Spinal cord (tissue), 10 donors: ENCODE data around the gene SERTAD1. TPM values are rescaled to one million over a fixed set of nuclear protein-coding genes. Genes with fewer than 3 reads are reported as not detected.

Source experiments
- DNase-seq, 6 donors: peaks; one replicate each; pipeline versions ENCODE4 v3.0.0 to v3.0.0-alpha.2; 2013 to 2015; ENCODE audit warnings: low spot score in 6 of 6, low read depth in 4 of 6
- H3K27ac ChIP-seq: one replicate; pipeline ENCODE4 v1.5.1; 2013; ENCODE audit warnings: low read depth, low read length, control low read depth
- H3K27me3 ChIP-seq: one replicate; pipeline ENCODE4 v1.6.1; 2013; ENCODE audit warnings: low read length; ENCODE audit not compliant: control insufficient read depth, insufficient read depth
- H3K36me3 ChIP-seq: one replicate; pipeline ENCODE4 v1.6.1; 2013; ENCODE audit warnings: low read length; ENCODE audit not compliant: control insufficient read depth, insufficient read depth
- H3K4me1 ChIP-seq: one replicate; pipeline ENCODE4 v1.6.1; 2013; ENCODE audit warnings: low read length; ENCODE audit not compliant: control insufficient read depth, insufficient read depth
- H3K4me3 ChIP-seq: one replicate; pipeline ENCODE4 v1.5.1; 2013; ENCODE audit warnings: low read depth, low read length, control low read depth
- H3K9me3 ChIP-seq: one replicate; pipeline ENCODE4 v1.6.1; 2013; ENCODE audit warnings: low read length; ENCODE audit not compliant: control insufficient read depth, insufficient read depth
- WGBS: methylation state at CpG from one replicate; pipeline ENCODE4 v1.1.5; 2013; ENCODE audit warnings: missing lambda C conversion rate; ENCODE audit not compliant: insufficient coverage; 5-methylcytosine and 5-hydroxymethylcytosine counted together
- long read RNA-seq, 4 donors: transcript quantifications; one replicate each; lab custom pipeline, GENCODE V29; 2026
- polyA plus RNA-seq, 2 donors: library from polyadenylated mRNA; unstranded; fragments of 120-200 nt; gene quantifications; one replicate each; pipeline ENCODE4 v1.2.1, GENCODE V29; 2013; ENCODE audit not compliant: insufficient read length in 2 of 2
- total RNA-seq, 2 donors: library from RNA; depleted of rRNA in 1 of 2; stranded (reverse); fragments of 120-200 nt in 1 of 2; fragments of >200 nt in 1 of 2; gene quantifications; one replicate each; pipeline versions ENCODE4 v1.2.3 to v1.2.4, GENCODE V29; 2013 to 2014
- donor health status: healthy.

Gene SERTAD1, protein sequence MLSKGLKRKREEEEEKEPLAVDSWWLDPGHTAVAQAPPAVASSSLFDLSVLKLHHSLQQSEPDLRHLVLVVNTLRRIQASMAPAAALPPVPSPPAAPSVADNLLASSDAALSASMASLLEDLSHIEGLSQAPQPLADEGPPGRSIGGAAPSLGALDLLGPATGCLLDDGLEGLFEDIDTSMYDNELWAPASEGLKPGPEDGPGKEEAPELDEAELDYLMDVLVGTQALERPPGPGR
- 10 to 100 TPM in 1 of 2 donors, 1 to 10 TPM in 1; 8.1 to 11.4 TPM for total RNA-seq
- polyA plus RNA-seq, result 1 to 10 TPM; 4.9 to 5.5 TPM
- long read RNA-seq, donor 1, transcript SERTAD1-201 (2 exons, 2,114 nt), result major isoform, 5 of 5 reads
- long read RNA-seq, donor 1, partial matches to known transcripts, result 0 of 5 reads
- long read RNA-seq, donor 1, other reads (novel, unspliced or antisense), result 0 of 5 reads
- long read RNA-seq, donor 2, result 0 reads
- long read RNA-seq, donor 3, partial matches to known transcripts, result 0 of 2 reads
- long read RNA-seq, donor 3, other reads (novel, unspliced or antisense), result 0 of 2 reads
- long read RNA-seq, donor 4, transcript SERTAD1-201 (2 exons, 2,114 nt), result major isoform, 13 of 13 reads
- long read RNA-seq, donor 4, partial matches to known transcripts, result 0 of 13 reads
- long read RNA-seq, donor 4, other reads (novel, unspliced or antisense), result 0 of 13 reads

DNA sequence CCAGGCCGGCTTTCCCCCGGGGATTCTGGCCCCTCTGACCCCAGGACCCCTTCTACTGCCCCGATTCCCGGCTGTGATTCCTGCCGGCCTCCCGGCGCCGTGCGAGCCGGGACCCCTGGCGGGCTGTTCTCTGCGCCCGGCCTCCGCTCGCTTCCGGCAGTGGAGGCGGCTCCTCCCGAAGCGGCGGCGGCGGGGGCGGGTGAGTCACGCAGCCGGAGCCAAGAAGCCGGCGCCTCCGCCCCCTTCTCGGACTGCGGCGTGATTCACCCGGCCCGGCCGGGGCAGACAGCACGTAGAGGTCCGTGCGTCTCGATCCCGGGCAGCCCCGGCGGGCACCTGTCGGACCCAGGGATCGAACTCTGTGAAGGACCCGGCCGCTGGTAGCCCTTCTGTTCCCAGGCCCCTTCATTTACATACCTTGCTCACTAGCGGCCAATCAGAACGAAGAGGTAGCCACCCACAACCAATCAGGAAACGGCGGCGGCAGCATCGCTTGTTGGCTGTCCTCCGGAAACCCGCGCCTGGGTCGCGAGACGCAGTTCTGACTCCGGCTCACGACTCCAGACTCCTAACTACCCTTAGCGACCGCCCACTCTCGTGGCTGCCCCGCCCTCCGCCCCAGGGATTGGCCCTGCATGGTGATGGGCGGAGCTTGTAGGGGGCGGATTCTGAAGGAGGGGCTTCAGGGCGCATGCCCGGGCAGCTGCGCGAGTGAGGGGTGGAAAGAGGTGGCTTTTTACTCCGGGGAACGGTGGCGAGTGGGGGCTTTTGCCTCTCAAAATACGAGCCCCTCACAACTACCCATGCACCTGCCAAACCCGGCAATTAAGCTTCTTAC is at the start of gene SERTAD1:
SERTAD1 (minus strand) TSS at position 543 of the 838 bp plus-strand sequence. CDS start 2,446 bp downstream, outside the sequence.
- DNase-seq, result peak; percentile 97 to 100 (median 99)
- peaks cover 10% of the 10 kb centered on the region for H3K36me3 ChIP-seq
- under 1% methylated on average over 62 of the region's 75 CpGs for WGBS
- H3K4me3 ChIP-seq, result peak within 1 kb of the TSS; percentile 83
- peak within 1 kb of the TSS; percentile 97 for H3K27ac ChIP-seq
- no peaks in the 10 kb centered on the region for H3K9me3 ChIP-seq
- peaks cover 25% of the 10 kb centered on the region for H3K4me1 ChIP-seq
- H3K27me3 ChIP-seq, result no peaks in the 10 kb centered on the region

DNA sequence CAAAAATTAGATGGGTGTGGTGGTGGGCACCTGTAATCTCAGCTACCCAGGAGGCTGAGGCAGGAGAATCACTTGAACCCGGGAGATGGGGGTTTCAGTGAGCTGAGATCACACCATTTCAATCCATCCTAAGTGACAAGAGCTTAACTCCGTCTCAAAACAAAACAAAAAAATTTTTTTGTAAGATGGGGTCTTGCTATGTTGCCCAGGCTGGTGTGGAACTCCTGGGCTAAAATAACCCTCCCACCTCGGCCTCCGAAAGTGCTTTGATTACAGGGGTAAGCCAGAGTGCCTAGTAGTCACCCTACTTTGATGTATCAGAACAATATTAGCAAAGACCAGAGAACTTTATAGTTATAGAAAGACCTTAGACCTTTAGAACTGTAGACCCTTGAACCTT is 48.9 kb upstream of the SERTAD1 start:
- Histone ChIP-seq H3K9me3 (no peaks in the 10 kb centered on the region), H3K4me3 (no peak overlapping the region), H3K4me1 (no peaks in the 10 kb centered on the region), H3K27me3 (no peaks in the 10 kb centered on the region), H3K27ac (no peak overlapping the region), H3K36me3 (peaks cover 29% of the 10 kb centered on the region)
- no CpG with 5 or more reads among the region's 4 CpGs for WGBS
- no peak for DNase-seq

DNA sequence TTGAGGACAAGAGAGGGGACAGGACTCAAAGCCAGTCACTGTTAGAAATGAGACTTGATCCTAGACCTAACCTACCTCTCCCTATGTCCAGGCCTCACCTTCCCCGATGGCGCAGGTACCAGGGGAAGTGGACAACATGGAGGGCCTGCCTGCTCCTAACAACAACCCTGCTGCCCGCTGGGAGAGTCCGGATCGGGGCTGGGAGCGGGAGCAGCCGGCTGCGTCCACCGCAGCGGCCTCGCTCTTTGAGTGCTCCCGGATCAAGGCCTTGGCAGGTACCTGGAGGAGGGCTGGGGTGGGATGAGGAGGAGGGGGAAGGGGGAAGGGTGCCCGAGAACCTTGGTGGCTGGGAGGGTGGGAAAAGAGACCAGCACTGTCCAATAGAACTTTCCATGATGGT is 46.7 kb upstream of the SERTAD1 start:
- no peak overlapping the region for H3K27ac ChIP-seq
- 86% methylated on average over 4 of the region's 13 CpGs for WGBS
- H3K36me3 ChIP-seq, result peaks cover 26% of the 10 kb centered on the region
- H3K27me3 ChIP-seq, result no peaks in the 10 kb centered on the region
- no peaks in the 10 kb centered on the region for H3K9me3 ChIP-seq
- H3K4me3 ChIP-seq, result no peak overlapping the region
- peaks cover 2% of the 10 kb centered on the region for H3K4me1 ChIP-seq
- DNase-seq, result no peak

DNA sequence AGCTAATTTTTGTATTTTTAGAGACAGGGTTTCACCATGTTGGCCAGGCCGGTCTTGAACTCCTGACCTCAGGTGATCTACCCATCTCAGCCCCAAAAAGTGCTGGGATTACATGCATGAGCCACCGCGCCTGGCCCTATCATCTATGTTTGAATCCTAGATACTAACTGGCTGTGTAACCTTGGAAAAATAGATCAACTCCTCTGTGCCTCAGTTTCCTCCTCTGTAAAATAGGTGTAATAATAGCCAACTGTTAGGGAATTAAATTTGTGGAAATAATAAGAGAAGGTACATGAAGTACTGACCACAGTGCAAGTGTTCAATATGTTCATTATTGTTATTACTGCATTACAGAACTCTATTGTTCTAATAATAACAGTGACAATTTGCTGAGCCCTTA is 45.3 kb upstream of the SERTAD1 start:
- Histone ChIP-seq H3K36me3 (peaks cover 21% of the 10 kb centered on the region), H3K4me1 (peaks cover 13% of the 10 kb centered on the region), H3K27ac (no peak overlapping the region), H3K9me3 (no peaks in the 10 kb centered on the region), H3K27me3 (no peaks in the 10 kb centered on the region), H3K4me3 (no peak overlapping the region)
- no peak for DNase-seq
- 92% methylated on average over 1 of the region's 3 CpGs for WGBS

DNA sequence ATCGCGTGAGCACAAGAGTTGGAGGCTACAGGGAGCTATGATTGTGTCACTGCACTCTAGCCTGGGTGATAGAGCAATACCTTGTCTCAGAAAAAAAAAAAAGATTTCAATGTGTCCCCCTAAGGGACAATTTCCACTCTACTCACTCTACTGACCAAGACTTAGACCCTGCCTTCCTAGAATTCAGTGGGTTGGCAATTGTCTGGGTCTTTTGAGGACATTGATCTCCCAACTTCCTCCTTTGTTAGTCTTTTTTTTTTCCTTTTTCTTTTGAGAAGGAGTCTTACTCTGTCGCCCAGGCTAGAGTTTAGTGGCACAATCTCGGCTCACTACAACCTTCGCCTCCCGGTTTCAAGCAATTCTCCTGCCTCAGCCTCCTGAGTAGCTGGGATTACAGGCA is 43.2 kb upstream of the SERTAD1 start:
- WGBS, result no CpG with 5 or more reads among the region's 6 CpGs
- Histone ChIP-seq H3K4me1 (peaks cover 28% of the 10 kb centered on the region), H3K27me3 (no peaks in the 10 kb centered on the region), H3K9me3 (no peaks in the 10 kb centered on the region), H3K27ac (no peak overlapping the region), H3K36me3 (peaks cover 18% of the 10 kb centered on the region), H3K4me3 (no peak overlapping the region)
- no peak for DNase-seq

DNA sequence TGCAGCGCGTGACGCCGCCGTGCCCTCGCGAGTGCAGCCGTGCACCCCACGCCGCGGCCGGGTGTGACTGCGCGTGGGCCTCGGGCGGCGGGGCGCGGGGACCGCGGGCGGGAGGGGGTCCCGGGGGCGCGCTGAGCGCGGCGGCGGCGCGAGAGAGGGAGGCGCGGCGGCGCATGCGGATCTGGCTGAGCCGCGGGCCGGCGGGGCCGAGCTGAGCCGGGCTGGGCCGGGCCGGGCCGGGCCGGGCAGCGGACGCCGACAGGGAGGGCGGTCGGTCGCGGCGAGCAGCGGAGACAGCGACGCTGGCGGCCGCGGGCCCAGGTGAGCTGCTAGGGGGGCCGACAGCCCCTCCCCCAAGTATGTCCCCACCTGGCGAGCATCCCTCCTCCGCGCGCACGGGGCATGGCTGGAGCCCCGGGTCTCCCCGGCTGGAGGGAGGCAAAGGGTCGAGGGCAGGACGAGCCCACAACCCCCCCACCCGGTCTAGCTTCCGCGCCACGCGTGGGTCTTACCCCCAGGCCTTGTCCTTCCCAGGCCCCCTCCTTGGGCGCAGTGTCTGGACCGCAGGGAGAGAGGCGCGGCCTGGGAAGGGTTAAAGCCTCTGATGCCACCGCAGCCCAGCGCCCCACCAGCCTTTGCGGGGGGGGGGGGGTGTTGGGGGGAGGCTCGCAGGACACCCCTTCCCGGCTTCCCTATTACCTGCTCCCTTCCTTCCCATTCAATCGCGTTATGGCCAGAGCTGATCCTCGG is 41.4 kb upstream of the SERTAD1 start, which contains the start of gene SPTBN4:
SPTBN4 (plus strand) TSS at position 17 of the 750 bp plus-strand sequence. CDS start 5,621 bp downstream, outside the sequence.
- peaks cover 7% of the 10 kb centered on the region for H3K36me3 ChIP-seq

DNA sequence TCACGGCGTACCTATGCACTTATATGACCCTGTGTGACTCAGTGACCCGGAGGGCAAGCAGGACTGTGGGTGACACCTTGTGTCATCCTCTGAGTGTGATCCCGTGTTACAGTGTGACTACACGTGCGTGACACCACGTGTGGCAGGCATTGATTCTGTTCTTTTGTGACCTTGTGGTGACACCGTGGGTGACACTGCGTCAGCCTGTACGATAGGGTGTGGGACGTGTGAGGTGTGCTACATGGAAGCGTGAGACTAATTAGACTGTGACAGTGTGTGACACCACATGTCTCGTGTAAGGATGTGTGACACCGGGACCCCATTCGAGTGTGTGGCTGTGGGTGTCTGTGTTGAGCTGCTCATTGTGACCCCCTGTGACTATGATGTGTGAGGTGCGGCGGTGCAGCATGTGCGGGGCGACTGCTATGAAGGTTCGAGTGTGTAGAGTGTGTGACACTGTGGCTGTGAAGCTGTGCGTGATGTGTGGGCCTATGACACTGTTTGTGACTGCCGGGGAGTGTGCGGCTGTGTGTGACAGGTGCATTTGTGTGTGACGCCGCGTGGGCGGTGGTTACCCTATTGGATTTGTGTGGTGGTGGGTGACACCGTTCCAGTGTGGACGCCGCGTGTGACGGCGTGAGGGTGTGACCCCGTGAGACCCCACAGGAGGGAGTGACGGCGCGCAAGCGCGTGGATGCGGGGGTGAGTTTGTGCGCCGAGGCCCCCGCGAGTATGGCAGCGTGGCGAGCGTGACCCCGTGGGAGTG is 40.6 kb upstream of the SERTAD1 start:
- DNase-seq, result peak in 5 of 6 donors; percentile 15 to 82 (median 29)
- 12% methylated on average over 46 of the region's 48 CpGs for WGBS

More for the DNA sequence above, 41.4 kb upstream of the SERTAD1 start, which contains the start of gene SPTBN4:
- H3K4me3 ChIP-seq, result peak within 1 kb of the TSS; percentile 78
- no peaks in the 10 kb centered on the region for H3K27me3 ChIP-seq
- H3K27ac ChIP-seq, result peak within 1 kb of the TSS; percentile 77
- WGBS, result under 1% methylated on average over 70 of the region's 87 CpGs
- H3K9me3 ChIP-seq, result no peaks in the 10 kb centered on the region
- peak in 3 of 6 donors; percentile 4 to 21 (median 17) for DNase-seq
- peaks cover 28% of the 10 kb centered on the region for H3K4me1 ChIP-seq

DNA sequence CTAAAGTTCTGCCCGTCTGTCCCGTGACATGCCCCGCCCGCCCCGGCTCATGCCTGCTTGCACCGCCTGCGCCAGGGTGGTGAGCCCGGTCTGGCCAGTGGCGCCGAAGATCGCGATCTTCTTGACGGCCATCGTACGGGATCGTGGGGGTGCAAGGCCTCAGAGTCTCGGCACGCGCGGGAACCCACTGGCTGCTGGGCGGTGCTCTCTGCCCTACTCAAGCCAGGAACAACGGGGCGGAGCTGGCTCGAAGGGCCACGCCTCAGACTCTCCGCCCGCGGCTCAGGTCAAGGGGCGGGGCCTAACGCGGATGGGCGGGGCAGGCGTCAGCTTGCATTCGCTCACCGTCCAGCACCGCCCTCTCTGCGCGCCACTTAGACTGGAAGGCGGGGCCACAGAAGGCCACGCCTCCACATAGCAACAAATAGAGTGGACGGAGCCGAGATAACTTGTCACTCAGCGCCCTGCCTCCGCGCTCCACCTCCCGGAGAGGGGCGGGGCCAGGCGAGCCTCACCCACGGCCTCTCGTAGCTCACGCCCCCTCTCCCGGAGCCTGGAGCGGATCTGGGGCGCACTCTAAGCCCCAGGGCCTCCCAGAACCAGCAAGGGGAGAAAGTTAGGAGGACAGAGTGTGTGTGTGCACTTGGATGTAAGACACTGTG is 39.9 kb upstream of the SERTAD1 start, which contains the start of gene BLVRB:
BLVRB (minus strand) TSS at position 189 of the 662 bp plus-strand sequence; CDS start at position 132, 57 bp downstream.
- no peaks in the 10 kb centered on the region for H3K9me3 ChIP-seq
- peak within 1 kb of the TSS; percentile 78 for H3K4me3 ChIP-seq
- peak within 1 kb of the TSS; percentile 77 for H3K27ac ChIP-seq
- peak; percentile 96 to 100 (median 98) for DNase-seq
- WGBS, result 0% methylated on average over 53 of the region's 54 CpGs
- peaks cover 28% of the 10 kb centered on the region for H3K4me1 ChIP-seq
- H3K36me3 ChIP-seq, result peaks cover 7% of the 10 kb centered on the region
- no peaks in the 10 kb centered on the region for H3K27me3 ChIP-seq

More for the DNA sequence above, 40.6 kb upstream of the SERTAD1 start:
- Histone ChIP-seq H3K4me1 (peaks cover 28% of the 10 kb centered on the region), H3K27me3 (no peaks in the 10 kb centered on the region), H3K27ac (peak overlapping the region; percentile 77), H3K4me3 (peak overlapping the region; percentile 78), H3K9me3 (no peaks in the 10 kb centered on the region), H3K36me3 (peaks cover 7% of the 10 kb centered on the region)
